Measurements from ENCODE around the gene MLPH.

- no peak for TF ChIP-seq CTCF (IDR thresholded peaks at IDR 0.05)
- no peak for TF ChIP-seq POLR2AphosphoS5 (IDR thresholded peaks at IDR 0.05)
- no peak for TF ChIP-seq POLR2A (IDR thresholded peaks at IDR 0.05)
Observed at GRCh38 chr2:237497009-237497837, 10.2 kb downstream of the MLPH start.
